Measurements from ENCODE around the gene VILL.
"Not testable (repeated sequence)": the region's sequence is repeated elsewhere in the genome, so short reads cannot be mapped to it uniquely, and the experiment has no call there.

VILL gene

DNA sequence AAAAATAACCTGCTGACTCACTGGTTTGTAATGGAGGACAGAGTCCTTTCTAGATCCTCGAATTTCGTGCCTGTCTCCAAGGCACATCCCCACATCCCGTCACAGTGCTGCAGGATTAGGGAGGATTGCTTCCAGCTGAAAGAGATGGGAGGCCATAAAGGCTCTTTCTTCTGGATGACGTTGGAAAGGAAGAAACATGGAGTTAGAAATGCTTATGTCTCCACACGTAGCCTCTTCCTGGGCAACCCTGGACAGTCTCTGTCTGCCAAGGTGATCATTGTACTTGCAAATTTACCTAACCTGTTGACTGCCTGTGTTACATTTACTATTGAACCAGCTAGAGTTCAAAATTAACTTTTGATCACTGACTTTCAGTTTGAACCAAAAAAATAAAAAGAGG lies 27.6 kb upstream of the VILL start:
- FAIRE-seq (no peak), DNase-seq (ENCODE audit: low spot score) (no peak)

DNA sequence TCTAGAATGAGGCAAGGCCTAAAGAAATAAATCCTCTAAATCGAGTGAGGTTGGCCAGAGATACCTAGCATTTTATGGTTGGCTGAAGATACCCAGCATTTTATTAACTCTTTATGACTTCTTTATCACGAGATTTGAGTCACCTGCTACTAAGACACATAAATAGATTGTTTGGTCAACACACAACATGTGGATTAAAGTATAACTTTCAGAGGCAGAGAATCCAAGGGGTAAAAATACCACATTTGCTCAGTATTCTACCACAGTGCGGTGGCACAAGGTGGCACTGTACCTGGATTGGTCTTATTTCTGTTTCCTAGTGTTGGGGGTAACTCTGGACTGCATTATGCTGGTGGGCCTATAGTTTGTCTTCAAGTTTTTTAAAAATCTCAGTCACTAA lies 27.0 kb upstream of the VILL start:
- DNase-seq (ENCODE audit: low spot score) = no peak
- no peak for FAIRE-seq

DNA sequence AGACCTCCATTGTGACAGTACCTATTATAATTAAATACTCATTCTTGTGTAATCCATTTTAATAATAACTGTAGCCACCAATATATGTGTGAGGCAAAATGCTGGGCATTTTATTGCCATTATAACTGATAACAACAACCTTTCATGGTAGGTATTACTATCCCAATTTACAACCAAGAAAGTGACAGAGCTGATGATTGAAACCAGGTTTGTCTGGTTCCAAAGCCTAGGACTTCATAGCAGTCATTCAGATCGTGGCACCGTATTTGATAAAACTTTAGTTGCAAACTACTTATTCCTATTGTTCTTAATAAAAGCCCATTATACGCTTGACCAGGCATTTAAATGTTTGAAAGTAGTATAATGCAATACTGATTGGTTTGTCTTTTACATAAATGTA lies 26.4 kb upstream of the VILL start:
- no peak for DNase-seq (ENCODE audit: low spot score)
- no peak for FAIRE-seq

DNA sequence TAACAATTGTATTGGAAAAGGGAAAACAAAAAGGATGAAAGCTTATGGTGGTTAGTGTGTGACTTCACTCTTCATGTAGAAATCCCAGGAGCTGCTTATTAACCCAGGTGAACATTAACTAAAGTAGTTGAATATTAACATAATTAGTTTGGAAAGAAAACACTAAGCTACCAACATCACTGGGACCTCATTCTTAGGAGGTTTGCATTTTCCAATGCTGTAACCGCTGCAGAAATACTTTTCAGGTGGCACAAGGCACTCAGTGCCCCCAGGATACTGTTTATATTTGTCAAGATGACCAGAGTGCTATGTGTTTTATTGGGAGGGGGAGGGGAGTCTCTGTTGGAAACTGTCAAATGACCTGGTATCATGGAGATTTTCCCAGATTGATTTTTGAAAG lies 25.9 kb upstream of the VILL start:
- DNase-seq (ENCODE audit: low spot score) (no peak), FAIRE-seq (no peak)

DNA sequence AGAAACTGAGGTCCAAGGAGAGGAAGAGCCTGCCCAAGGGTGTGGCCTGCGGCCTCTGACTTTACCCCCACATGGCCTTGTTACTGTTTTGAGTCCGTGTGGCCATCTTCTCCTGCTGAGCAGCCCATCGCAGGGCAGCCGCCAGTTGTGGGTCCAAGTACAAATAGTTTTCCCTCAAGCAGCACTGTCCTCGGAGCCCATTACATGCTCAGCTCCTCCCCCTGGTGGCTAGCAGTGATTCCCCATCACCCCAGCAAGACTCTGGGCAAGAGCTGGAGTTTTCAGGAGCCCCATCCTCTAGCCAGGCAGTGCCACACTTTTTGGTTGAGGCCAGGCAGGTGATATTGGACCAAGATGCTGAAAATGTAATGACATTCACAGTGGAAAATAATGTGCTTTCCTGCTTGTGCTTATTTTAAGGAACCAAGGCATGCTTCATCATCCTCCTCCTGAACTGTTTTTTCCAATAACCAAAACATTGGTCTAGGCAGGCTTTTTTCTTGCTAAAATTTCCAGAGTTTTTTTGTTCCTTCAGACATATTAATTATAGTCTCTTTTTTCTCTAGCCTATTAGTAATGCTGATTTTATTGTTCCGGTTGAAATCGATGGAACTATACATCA lies 23.2 kb upstream of the VILL start:
- FAIRE-seq = no peak
- DNase-seq (ENCODE audit: low spot score) = peak; percentile 66

DNA sequence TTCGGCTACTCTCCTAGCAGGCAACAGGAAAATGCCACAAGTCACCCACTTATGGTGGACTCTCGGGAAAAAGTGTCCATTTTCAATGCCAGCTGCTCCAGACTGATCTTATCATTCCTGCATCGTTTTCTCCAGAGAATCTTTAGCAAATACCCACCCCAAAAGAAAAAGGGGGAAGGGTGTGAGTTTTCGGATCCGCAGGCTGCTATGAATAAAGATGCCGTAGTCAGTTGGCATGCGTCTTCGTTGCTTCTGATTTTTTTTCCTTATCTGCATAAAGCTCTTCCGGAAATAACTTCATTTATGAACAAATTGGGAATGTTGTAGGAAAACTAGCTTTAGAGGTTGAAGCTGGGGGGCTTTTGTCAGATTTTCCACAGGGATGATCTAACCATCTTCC lies 22.4 kb upstream of the VILL start:
- DNase-seq (ENCODE audit: low spot score) = no peak
- FAIRE-seq = no peak

DNA sequence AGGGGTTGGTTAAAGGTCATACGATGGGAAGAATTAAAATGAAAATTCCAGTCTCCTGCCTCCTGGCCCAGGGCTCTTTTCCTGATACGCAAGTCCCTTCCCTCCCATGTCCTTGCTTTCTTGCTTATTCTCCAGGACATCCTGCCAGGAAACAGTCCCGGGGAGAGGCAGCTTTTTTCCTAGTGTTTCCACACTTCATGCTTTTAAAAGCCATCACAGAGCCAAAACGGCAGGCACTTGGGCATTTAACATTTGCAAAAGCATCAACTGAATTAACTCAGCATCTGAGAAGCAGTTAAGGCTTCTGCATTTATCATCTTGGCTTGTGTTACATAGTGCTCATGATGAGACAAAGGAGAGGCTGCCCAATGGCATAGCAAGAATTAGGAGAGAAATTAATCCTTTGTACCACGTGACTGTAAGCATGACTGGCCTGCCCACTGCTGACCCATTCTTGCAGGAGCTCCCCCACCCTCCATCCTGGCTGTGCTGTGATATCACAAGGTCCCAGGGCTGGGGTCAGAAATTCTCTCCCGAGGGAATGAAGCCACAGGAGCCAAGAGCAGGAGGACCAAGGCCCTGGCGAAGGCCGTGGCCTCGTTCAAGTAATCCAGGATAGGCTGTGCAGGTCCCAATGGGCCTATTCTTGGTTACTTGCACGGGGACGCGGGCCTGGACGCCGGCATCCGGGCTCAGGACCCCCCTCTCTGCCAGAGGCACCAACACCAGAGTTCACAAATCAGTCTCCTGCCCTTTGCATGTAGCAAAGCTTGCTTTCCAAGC lies 21.6 kb upstream of the VILL start:
- FAIRE-seq (no peak), DNase-seq (ENCODE audit: low spot score) (no peak)

DNA sequence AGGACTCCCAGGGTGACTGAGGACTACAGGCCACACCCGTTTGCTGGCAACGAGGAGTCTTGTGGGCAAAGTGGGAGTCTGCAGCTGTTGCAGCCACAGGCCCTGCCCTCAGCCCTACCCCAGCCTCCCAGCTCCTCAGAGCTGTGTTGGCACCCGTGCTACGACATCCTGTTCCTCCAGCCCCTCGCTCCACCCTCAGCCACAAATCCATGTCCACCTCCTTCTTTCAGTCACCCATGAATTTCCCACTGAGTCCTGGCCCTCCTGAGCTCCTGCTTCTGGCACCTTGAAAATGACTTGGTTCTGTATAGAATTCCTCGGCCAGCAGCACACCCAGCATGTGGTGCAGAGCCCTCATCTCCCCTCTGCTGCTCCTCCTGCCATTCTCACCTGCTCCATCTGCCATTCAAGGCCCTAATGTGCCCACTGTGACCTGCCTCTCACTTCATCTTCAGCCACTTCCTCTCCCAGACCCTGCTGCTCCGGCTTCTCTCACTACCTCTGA lies 20.9 kb upstream of the VILL start:
- no peak for DNase-seq (ENCODE audit: low spot score)
- FAIRE-seq = no peak

DNA sequence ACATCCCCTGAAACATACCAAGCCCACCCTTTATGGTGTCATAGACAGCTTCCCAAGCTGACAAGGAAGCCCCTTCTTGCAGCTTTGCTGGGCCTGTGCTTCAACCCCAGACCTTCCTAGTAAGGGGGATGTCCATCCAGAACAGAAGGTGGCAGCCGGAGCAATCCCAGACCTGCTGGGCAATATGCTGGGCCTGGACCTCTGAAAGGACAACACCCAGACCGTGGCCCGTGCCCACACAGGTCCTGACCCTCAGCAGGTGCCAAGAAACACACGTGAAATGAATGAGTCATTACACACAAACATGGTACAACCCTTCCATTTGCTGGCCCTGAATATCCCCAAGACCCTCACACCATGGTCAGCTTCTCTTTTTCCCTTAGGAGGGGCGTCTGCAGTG lies 19.8 kb upstream of the VILL start:
- no peak for FAIRE-seq
- no peak for DNase-seq (ENCODE audit: low spot score)

DNA sequence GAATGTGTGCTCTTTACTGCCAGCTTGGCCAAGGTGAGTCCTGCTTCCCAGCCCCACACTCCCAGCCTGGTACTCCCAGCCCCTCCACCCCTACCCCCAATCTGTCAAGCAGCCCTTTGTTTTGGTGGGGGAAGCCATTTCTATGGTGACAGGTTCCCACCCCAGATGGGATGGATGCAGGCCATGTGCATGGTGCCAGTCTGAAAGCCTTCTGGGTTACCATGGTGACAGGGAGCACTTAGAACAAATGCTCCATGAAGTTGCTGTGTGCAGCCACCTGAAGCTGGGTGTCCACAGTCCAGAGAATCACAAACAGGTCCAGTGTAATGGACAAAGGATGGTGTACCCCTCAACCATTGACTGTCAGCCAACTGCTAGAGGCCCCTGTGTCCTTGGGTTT lies 19.1 kb upstream of the VILL start:
- no peak for DNase-seq (ENCODE audit: low spot score)
- no peak for FAIRE-seq

DNA sequence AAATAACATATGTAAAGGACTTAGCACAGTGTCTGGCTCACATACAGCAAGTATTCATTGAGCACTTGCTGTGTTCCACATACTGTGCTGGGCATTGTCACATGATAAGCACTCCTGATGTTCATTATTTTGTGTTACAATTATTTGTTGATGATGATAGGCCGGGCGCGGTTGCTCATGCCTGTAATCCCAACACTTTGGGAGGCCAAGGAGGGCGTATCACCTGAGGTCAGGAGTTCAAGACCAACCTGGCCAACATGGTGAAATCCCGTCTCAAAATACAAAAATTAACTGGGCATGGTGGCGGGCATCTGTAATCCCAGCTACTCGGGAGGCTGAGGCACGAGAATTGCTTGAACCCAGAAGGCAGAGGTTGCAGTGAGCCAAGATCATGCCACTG lies 18.5 kb upstream of the VILL start:
- not testable (repeated sequence) for FAIRE-seq; DNase-seq (ENCODE audit: low spot score)

DNA sequence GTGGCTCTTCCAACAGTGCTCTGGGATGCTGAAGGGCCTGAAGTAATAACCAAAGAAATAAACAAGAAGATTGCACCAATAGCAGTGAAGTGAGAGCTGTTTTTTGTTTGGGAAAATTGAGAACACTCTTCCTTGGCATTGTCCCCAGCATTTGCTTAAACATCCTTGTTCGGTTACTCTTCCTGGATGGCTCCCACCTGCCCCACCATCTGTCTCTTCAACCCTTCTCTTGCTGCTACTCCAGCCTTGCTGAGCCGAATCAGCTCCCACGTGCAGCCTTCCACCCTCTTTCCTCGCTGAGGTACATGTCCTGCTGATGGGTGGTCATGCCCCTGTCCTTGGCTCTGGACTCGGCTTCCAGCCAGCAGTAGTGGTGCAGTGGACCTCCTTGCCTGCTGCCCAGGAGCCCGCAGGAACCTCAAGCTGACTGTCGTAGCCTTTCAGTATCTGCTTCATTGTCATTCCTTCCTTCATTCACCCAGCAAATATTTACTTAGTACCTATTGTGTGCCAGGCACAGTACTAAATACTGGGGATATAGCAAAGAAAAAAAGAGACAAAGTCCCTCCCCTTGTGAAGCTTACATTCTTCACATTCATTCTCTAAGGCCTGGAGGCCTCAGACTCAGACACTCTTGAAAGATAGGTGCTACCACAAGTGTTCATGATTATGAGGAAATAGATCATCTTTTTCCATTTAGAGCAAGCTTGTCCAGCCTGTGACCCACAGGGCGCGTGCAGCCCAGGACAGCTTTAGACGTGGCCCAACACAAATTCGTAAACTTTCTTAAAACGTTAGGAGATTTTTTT lies 17.1 kb upstream of the VILL start:
- DNase-seq (ENCODE audit: low spot score) (no peak), FAIRE-seq (no peak)

DNA sequence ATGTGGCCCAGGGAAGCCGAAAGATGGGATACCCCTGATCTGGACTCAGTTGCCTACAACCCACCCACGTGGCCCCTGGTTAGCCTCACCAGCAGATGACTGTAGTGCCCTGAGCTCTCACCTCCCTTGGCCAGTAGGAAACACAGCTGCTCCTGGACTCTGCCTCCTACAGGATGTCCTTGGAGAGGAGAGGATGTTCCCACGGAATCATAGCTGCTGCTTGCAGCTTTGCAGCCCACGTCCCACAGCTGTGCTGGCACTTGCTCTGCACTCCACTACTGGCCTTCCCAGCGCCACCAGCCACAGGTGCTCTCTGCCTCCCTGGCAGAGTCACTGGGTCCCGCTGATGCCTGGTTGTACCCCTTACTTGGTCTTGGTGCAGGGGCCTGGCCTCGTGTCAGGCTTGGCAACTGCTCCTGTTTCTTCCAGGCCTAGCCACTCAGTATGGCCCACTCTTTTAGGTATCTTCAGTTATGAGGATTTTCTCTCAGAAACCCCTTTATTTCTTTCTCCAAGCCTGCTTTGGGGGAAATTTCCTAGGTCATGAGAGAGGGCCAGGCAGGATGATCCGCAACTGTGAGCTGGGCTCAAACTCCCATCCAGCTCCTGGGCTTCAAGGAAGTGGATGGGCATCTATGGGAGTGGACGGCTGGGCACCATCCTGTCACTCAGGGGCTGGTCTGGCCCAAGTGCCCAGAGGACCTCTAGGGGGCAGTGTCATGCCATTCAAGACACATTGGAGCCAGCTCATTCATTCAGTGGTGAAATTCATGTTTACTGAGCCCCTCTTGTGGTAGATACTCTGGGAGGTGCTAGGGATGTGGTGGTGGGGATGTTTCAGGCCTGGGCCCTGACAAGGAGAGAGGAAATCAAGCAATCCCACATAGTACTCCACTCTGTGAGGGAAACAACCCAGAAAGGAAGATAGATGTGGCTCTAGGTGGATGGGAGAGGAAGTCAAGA lies 16.2 kb upstream of the VILL start:
- no peak for FAIRE-seq
- DNase-seq (ENCODE audit: low spot score) = peak; percentile 69

DNA sequence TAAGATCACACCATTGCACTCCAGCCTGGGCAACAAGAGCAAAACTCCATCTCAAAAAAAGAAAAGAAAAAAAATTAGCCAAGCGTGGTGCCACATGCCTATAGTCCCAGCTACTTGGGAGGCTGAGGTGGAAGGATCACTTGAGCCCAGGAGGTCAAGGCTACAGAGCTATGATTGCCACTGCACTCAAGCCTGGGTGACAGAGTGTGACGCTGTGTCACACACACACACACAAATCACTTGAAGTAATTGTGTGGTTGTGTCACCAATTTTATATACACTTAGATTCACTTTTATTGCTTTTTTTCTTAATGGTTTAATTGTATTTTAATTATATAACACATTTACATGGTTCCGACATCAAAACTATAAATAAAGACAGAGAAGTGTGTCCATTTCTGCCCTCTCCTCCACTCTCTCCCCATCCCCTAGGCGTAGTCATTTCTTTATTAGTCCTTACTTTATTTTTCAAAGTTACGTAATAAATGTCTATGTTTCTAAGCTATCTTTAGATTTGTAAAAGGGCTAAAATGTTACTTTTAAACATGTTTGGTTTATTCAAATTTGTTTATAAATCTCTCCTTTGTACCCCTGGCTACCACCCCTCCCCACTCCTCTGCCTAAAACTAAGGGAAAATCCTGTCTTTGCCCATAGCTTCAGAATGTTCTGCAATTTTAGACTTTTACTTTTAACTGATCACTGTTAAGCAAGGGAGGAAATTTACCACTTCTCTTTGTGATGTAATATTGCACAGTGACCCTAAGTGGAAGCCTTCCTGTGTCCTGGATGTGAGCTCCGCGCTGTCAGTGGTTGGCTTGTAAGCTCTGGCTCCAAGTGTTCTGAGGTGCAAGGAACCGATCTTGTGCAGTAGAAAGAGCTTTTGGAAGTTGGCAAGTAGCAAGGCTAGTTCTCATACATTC lies 10.8 kb upstream of the VILL start:
- DNase-seq (ENCODE audit: low spot score) (no peak), FAIRE-seq (no peak)

DNA sequence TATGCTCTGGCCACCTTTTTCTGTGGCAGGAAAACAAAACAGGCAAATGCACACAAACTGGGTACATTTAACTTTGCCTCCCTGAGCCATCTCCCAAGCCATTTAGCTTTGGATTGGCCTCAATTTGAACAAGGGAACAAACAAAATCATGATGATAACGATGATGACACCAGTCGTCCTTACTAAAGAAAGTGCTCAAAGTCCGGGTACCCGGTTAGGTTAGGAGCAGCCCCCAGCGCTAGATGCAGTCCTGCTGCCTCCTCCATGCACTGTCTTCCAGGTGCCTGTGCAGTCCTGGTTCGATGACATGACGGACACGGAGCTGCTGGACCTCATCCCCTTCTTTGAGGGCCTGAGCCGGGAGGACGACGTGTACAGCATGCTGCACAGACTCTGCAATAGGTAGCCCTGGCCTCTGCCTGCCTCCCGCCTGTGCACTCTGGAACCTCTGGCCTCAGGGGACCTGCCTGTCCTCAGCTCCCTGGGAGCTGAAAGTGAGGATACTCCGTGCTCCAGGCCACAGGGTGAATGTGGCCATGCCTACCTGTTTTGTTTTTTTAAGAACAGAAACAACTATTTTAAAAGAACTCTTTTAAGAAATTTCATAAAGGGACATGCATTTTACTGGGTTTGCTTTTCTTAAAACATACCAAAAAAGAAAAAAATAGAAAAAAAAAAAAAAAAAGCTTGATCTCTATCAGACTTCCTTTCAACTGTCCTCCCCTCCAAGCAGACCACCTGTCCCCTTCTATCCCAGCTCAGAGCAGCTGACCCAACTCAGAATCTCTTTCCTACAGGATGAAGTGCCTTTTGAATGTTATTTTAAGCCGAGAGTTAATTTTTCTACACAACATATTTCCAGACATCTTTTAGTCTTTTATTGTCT lies 9.9 kb upstream of the VILL start:
- DNase-seq (ENCODE audit: low spot score) (no peak), FAIRE-seq (no peak)

DNA sequence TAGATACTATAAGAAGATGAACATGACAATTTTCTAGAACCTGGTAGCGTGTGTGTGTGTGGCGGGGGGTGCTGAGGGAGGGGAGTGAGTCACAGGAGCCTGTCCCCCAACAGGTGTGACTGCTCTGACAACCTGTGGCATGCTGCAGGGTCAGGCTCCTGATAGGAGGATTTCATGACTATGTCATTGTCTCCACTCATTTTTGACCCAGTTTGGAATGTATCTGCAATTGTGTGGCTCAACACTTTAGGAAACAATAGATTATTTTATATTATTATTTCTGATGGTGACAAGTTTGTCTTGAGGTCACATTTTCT lies 9.3 kb upstream of the VILL start:
- DNase-seq (ENCODE audit: low spot score) (no peak), FAIRE-seq (no peak)

DNA sequence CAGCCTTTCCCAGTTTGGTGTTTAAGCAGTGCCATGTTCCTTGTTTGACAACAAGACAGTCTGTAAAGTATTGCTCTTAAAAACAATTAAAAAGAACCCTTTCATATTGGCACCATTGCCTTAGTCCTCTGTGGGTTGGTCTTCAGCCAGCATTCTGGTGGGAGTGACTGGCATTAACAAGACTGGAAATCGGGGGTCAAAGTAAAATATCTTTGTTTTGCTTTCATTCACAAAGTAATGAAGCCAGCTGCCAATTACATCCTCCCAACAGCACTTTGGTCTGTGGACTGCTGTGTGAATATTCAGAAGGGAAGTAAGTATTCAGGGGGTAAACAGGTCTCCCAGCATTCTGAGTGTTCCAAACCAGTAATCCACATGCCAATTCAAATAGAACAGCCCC lies 8.3 kb upstream of the VILL start:
- FAIRE-seq (no peak), DNase-seq (ENCODE audit: low spot score) (no peak)

DNA sequence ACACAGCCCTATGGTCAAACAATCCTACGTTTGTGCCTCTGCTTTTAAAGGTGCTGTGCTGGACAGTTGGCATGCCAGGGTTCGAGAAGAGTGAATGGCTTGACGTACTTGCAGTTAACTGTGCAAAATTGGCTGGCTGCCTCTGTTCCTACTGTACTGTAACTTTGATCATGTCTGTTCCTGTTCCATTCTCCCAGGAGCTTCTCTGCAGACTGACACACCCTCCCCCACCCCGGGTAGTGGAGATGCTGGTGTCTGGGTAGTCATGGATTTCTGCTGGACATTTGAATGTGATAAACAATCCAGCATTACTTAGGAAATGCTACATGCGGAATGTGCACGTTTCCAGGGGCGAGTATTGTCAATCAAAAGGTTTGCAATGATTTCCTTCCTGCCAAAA lies 6.5 kb upstream of the VILL start:
- no peak for DNase-seq (ENCODE audit: low spot score)
- no peak for FAIRE-seq

DNA sequence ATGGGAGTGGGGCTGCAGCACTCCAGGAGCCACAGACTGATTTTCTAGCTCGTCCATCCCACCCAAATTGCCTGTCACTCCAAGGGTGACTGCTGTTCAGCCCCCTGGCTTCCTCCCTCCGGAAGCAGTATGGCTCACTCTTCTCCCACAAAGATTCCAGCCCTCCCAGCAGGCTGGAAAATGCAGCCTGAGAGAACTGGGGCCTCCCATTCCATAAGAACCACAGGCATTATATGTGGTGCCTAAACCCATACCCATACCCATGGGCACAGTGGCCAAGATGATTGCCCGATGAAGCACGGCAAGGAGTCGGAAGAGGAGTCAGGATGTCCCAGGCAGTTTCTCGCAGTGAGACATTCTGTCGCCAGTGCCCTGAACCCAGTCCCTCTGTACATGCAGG lies 6.0 kb upstream of the VILL start:
- DNase-seq (ENCODE audit: low spot score) (no peak), FAIRE-seq (no peak)
